H1 (cell line): ENCODE results near the gene CD276. TPM values are rescaled to one million over a fixed set of nuclear protein-coding genes. Genes with fewer than 3 reads are reported as not detected.

Experiments used
- CTCF ChIA-PET: fragments of 300-600 bp; sonication (Branson Sonifier 250); formaldehyde crosslinking; loops from one replicate; lab custom pipeline; 2021; ENCODE audit not compliant: partially characterized antibody; lab: Charles Lee
- POLR2A ChIA-PET: fragments of 300-600 bp; sonication (Branson Sonifier 250); formaldehyde crosslinking; loops from one replicate; lab custom pipeline; 2021; ENCODE audit warnings: inconsistent platforms; ENCODE audit not compliant: partially characterized antibody; lab: Charles Lee
- DNase-seq, 2 experiments: peaks; one replicate each; pipeline versions ENCODE4 v3.0.0 to v3.0.0-alpha.2; 2010 to 2022; ENCODE audit warnings: low spot score in 2 of 2, low read depth in 1 of 2, mixed read lengths in 1 of 2
- FAIRE-seq: peaks from 2 replicates; lab custom pipeline; 2011; peaks lifted over from hg19 to GRCh38; lab: Jason Lieb, UNC
- H2AFZ ChIP-seq: 2 replicates; pipeline ENCODE4 v1.8.1; 2012; ENCODE audit warnings: low read length, inconsistent platforms
- H2AK5ac ChIP-seq: 2 replicates; pipeline ENCODE4 v1.6.1; 2013; ENCODE audit warnings: low read depth, low read length
- H2BK120ac ChIP-seq: replicated peaks from 2 replicates; pipeline ENCODE3; 2013; ENCODE audit warnings: low read depth, low read length, inconsistent platforms
- H2BK12ac ChIP-seq: 2 replicates; pipeline ENCODE4 v1.6.1; 2013; ENCODE audit warnings: low read depth, low read length
- H2BK15ac ChIP-seq: 2 replicates; pipeline ENCODE4 v1.6.1; 2013; ENCODE audit warnings: low read length
- H2BK20ac ChIP-seq: 2 replicates; pipeline ENCODE4 v1.6.1; 2013; ENCODE audit warnings: low read length
- H2BK5ac ChIP-seq: 2 replicates; pipeline ENCODE4 v1.6.1; 2013; ENCODE audit warnings: low read depth, low read length
- H3K14ac ChIP-seq: 2 replicates; pipeline ENCODE4 v1.6.1; 2013; ENCODE audit warnings: inconsistent platforms; ENCODE audit not compliant: insufficient read length
- H3K18ac ChIP-seq: 2 replicates; pipeline ENCODE4 v1.6.1; 2013; ENCODE audit warnings: low read length; ENCODE audit errors: extremely low read depth
- H3K23ac ChIP-seq: 2 replicates; pipeline ENCODE4 v1.6.1; 2013; ENCODE audit warnings: inconsistent platforms; ENCODE audit not compliant: insufficient read length
- H3K23me2 ChIP-seq: 2 replicates; pipeline ENCODE4 v1.6.1; 2013; ENCODE audit warnings: low read depth, low read length
- H3K27ac ChIP-seq: 2 replicates; pipeline ENCODE4 v1.6.1; 2011; ENCODE audit warnings: low read depth, low read length, inconsistent platforms
- H3K27me3 ChIP-seq, 4 experiments: replicated peaks in 1 of 4; 1 replicate in 1 of 4; 2 replicates in 3 of 4; pipeline versions ENCODE4 v1.6.1 to v1.8.1; 2011 to 2013; ENCODE audit warnings: low read length in 3 of 4, mild to moderate bottlenecking in 3 of 4, inconsistent platforms in 2 of 4, mixed read lengths in 2 of 4, moderate library complexity in 1 of 4; ENCODE audit not compliant: control insufficient read depth in 3 of 4, insufficient read depth in 3 of 4; ENCODE audit errors: extremely low read depth in 1 of 4
- H3K36me3 ChIP-seq, 4 experiments: 2 replicates each; pipeline versions ENCODE4 v1.6.1 to v1.8.1; 2011 to 2013; ENCODE audit warnings: mild to moderate bottlenecking in 4 of 4, low read length in 3 of 4, moderate library complexity in 2 of 4, control low read depth in 1 of 4, inconsistent platforms in 1 of 4; ENCODE audit not compliant: insufficient read depth in 4 of 4, control insufficient read depth in 2 of 4
- H3K4ac ChIP-seq: replicated peaks from 2 replicates; pipeline ENCODE3; 2013; ENCODE audit warnings: low read length, low read depth, mixed read lengths, inconsistent platforms; ENCODE audit not compliant: insufficient read length
- H3K4me1 ChIP-seq, 4 experiments: replicated peaks in 1 of 4; 1 replicate in 1 of 4; 2 replicates in 3 of 4; pipeline versions ENCODE4 v1.6.1 to v1.8.1; 2011 to 2013; ENCODE audit warnings: low read length in 3 of 4, inconsistent platforms in 2 of 4, mixed read lengths in 1 of 4; ENCODE audit not compliant: insufficient read depth in 4 of 4, control insufficient read depth in 3 of 4
- H3K4me2 ChIP-seq, 2 experiments: 2 replicates each; pipeline versions ENCODE4 v1.6.1 to v1.8.1; 2011 to 2013; ENCODE audit warnings: low read depth in 2 of 2, low read length in 2 of 2, control low read depth in 1 of 2, inconsistent platforms in 1 of 2, mild to moderate bottlenecking in 1 of 2; ENCODE audit not compliant: insufficient read depth in 1 of 2
- H3K4me3 ChIP-seq, 4 experiments: fragments of 200-600, 300-600 bp in 1 of 4; sonication (generic), shearing (Covaris generic), sonication (Bioruptor Twin) in 1 of 4; 2 replicates each; pipeline versions ENCODE4 v1.5.1 to v1.8.1; 2011 to 2016; ENCODE audit warnings: low read length in 4 of 4, low read depth in 3 of 4, control low read depth in 2 of 4, inconsistent platforms in 2 of 4, mild to moderate bottlenecking in 2 of 4, mixed read lengths in 1 of 4, moderate library complexity in 1 of 4; ENCODE audit not compliant: insufficient read depth in 2 of 4; ENCODE audit errors: extremely low read depth in 1 of 4
- H3K56ac ChIP-seq: replicated peaks from 2 replicates; pipeline ENCODE3; 2013; ENCODE audit warnings: low read depth, mild to moderate bottlenecking, mixed read lengths, low read length, inconsistent platforms; ENCODE audit not compliant: insufficient read length
- H3K79me1 ChIP-seq: 2 replicates; pipeline ENCODE4 v1.6.1; 2013; ENCODE audit warnings: low read depth, low read length, control low read depth
- H3K79me2 ChIP-seq, 2 experiments: 2 replicates each; pipeline versions ENCODE4 v1.6.1 to v1.8.1; 2012 to 2013; ENCODE audit warnings: low read length in 2 of 2, mild to moderate bottlenecking in 2 of 2, inconsistent platforms in 1 of 2; ENCODE audit not compliant: insufficient read depth in 2 of 2, control insufficient read depth in 1 of 2
- H3K9ac ChIP-seq, 4 experiments: replicated peaks in 1 of 4; 1 replicate in 1 of 4; 2 replicates in 3 of 4; pipeline versions ENCODE4 v1.6.1 to v1.8.1; 2011 to 2013; ENCODE audit warnings: low read depth in 3 of 4, low read length in 3 of 4, control low read depth in 2 of 4, mild to moderate bottlenecking in 2 of 4, moderate library complexity in 2 of 4, inconsistent platforms in 1 of 4; ENCODE audit errors: extremely low read depth in 1 of 4
- H3K9me3 ChIP-seq, 2 experiments: 2 replicates each; pipeline versions ENCODE4 v1.6.1 to v1.8.1; 2012 to 2013; ENCODE audit warnings: mild to moderate bottlenecking in 2 of 2, moderate library complexity in 2 of 2, control low read depth in 1 of 2, inconsistent platforms in 1 of 2, low read depth in 1 of 2, low read length in 1 of 2, mixed read lengths in 1 of 2; ENCODE audit not compliant: insufficient read depth in 2 of 2
- H4K20me1 ChIP-seq, 2 experiments: replicated peaks in 1 of 2; 2 replicates each; pipeline versions ENCODE3 to v1.8.1; 2011 to 2013; ENCODE audit warnings: inconsistent platforms in 2 of 2, low read length in 2 of 2, mild to moderate bottlenecking in 1 of 2; ENCODE audit not compliant: insufficient read depth in 2 of 2, control insufficient read depth in 1 of 2
- H4K5ac ChIP-seq: 2 replicates; pipeline ENCODE4 v1.6.1; 2013; ENCODE audit warnings: low read length, low read depth, mixed read lengths, inconsistent platforms; ENCODE audit not compliant: insufficient read length
- H4K8ac ChIP-seq: 2 replicates; pipeline ENCODE4 v1.8.0; 2013; ENCODE audit warnings: mild to moderate bottlenecking, moderate library complexity, low read length, inconsistent platforms; ENCODE audit not compliant: insufficient read depth; ENCODE audit errors: extremely low read depth
- H4K91ac ChIP-seq: replicated peaks from 2 replicates; pipeline ENCODE3; 2013; ENCODE audit warnings: low read length, mixed read lengths, inconsistent platforms; ENCODE audit not compliant: insufficient read length
- BRCA1 ChIP-seq: IDR thresholded peaks from 2 replicates; pipeline ENCODE4 v1.6.1; 2012; ENCODE audit warnings: low read depth, low read length, improper control_type of control experiment
- CBX8 ChIP-seq: fragments of 300-800, 300-1000 bp; sonication (generic); IDR thresholded peaks from 2 replicates; pipeline ENCODE4 v1.7.1; 2016; ENCODE audit warnings: low read depth, low read length, borderline replicate concordance
- CTBP2 ChIP-seq: IDR thresholded peaks from 2 replicates; pipeline ENCODE4 v1.7.0; 2011; ENCODE audit warnings: borderline replicate concordance, mild to moderate bottlenecking, moderate library complexity, mixed read lengths, low read length; ENCODE audit not compliant: insufficient read depth, insufficient read length
- FOSL1 ChIP-seq: IDR thresholded peaks from 2 replicates; pipeline ENCODE4 v1.6.1; 2011; ENCODE audit warnings: mild to moderate bottlenecking, low read depth, low read length, moderate library complexity; ENCODE audit not compliant: insufficient read depth
- MAFK ChIP-seq: IDR thresholded peaks from 2 replicates; pipeline ENCODE4 v1.6.1; 2012; ENCODE audit warnings: low read depth, mild to moderate bottlenecking, improper control_type of control experiment, low read length
- PHF8 ChIP-seq: fragments of 200-600 bp; sonication (generic); conservative IDR thresholded peaks from 2 replicates; pipeline ENCODE4 v1.7.1; 2012; ENCODE audit warnings: low read depth, mild to moderate bottlenecking, inconsistent platforms, low read length, moderate library complexity
- SAP30 ChIP-seq: fragments of 300-600 bp; sonication (generic); IDR thresholded peaks from 2 replicates; pipeline ENCODE4 v1.7.1; 2012; ENCODE audit warnings: low read length, moderate library complexity, mild to moderate bottlenecking, inconsistent platforms; ENCODE audit not compliant: insufficient read depth, insufficient replicate concordance
- SIN3A ChIP-seq, 2 experiments: IDR thresholded peaks in 1 of 2; conservative IDR thresholded peaks in 1 of 2; 2 replicates each; pipeline ENCODE4 v1.6.1; 2011 to 2012; ENCODE audit warnings: low read length in 2 of 2, improper control_type of control experiment in 1 of 2, low read depth in 1 of 2, mild to moderate bottlenecking in 1 of 2
- SIRT6 ChIP-seq: IDR thresholded peaks from one replicate; pipeline ENCODE4 v1.7.1; 2012; ENCODE audit warnings: low read length, inconsistent platforms
- SP2 ChIP-seq: IDR thresholded peaks from 2 replicates; pipeline ENCODE4 v1.6.1; 2012; ENCODE audit warnings: mild to moderate bottlenecking, low read length, inconsistent platforms
- YY1 ChIP-seq: IDR thresholded peaks from 2 replicates; pipeline ENCODE4 v1.6.1; 2011; ENCODE audit warnings: low read depth, mild to moderate bottlenecking, low read length
- WGBS, 2 experiments: shearing (Covaris generic) in 1 of 2; methylation state at CpG; one replicate each; pipeline versions ENCODE4 v1.1.6 to v1.1.7; 2013 to 2015; ENCODE audit warnings: low lambda C conversion rate in 2 of 2, mixed read lengths in 2 of 2, inconsistent platforms in 1 of 2, low coverage in 1 of 2, missing lambda C conversion rate in 1 of 2; ENCODE audit not compliant: insufficient replicate concordance in 2 of 2, insufficient coverage in 1 of 2, insufficient read length in 1 of 2; ENCODE audit errors: extremely low coverage in 1 of 2, missing lambda C conversion rate in 1 of 2; 5-methylcytosine and 5-hydroxymethylcytosine counted together
- polyA plus RNA-seq, 7 experiments: library from polyadenylated mRNA; depleted of rRNA in 3 of 7; stranded (reverse) in 5 of 7; unstranded in 2 of 7; fragments of >200 nt in 5 of 7; fragments of 200-250 nt in 2 of 7; gene quantifications; 1 replicate in 5 of 7; 2 replicates in 1 of 7; 4 replicates in 1 of 7; pipeline versions ENCODE4 v1.2.1 to v1.2.3, GENCODE V29; 2011 to 2013; ENCODE audit warnings: missing spikeins in 2 of 7, mixed read lengths in 2 of 7
- total RNA-seq: library from RNA; stranded (reverse); fragmentation: NEBNext Ultra II Directional; extraction: Animal tissue kit (Norgen Biotek cat#: 25700); gene quantifications from 2 replicates; pipeline ENCODE4 v1.2.1, GENCODE V29; 2021
- TF ChIP-seq, protein P1 (sequence below): IDR thresholded peaks from 2 replicates; pipeline ENCODE4 v1.6.1; 2011; ENCODE audit warnings: low read depth, mild to moderate bottlenecking, low read length; ENCODE audit not compliant: insufficient read depth

CD276 gene
- total and polyA plus RNA-seq, 2 of the 8 experiments (the other 6 are each of a cell fraction or from before 2014, with no cell fraction given), result 156 to 158 TPM

DNA sequence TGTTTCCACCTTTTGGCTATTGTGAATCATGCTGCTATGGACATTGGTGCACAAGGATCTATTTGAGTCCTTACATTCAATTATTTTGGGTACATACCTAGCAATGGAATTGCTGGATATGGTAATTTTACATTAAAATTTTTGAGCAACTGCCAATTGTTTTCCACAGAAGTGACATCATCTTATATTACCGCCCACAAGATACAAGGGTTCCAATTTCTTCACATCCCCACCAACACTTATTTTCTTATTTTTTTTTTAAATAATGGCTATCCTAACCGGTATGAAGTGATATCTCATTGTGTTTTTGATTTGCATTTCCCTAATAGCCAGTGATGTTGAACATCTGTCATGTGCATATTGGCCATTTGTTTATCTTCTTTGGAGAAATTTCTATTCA lies 28.5 kb upstream of the CD276 start:
- Histone ChIP-seq H4K20me1 (no peaks in the 10 kb centered on the region), H3K4ac (no peak overlapping the region), H3K56ac (no peak overlapping the region), H3K4me2 (no peak overlapping the region), H2BK12ac (no peak overlapping the region), H3K14ac (no peak overlapping the region), H3K27me3 (0 out of 7 replicates have a peak, but pooled peaks cover 0 to 2% (median 0%) of the 10 kb centered on the region in 4 experiments), H3K18ac (no peak overlapping the region), H3K27ac (no peak overlapping the region), H2AK5ac (no peak overlapping the region), H3K36me3 (no peaks in the 10 kb centered on the region), H4K5ac (no peak overlapping the region), H3K9me3 (no peaks in the 10 kb centered on the region), H4K8ac (no peak overlapping the region), H2BK20ac (no peak overlapping the region), H3K23ac (no peak overlapping the region), H3K23me2 (no peaks in the 10 kb centered on the region), H2AFZ (no peak overlapping the region), H3K4me1 (no peaks in the 10 kb centered on the region), H4K91ac (no peak overlapping the region), H3K9ac (no peak overlapping the region), H3K4me3 (no peak overlapping the region), H2BK5ac (no peak overlapping the region), H3K79me1 (no peaks in the 10 kb centered on the region), H2BK15ac (no peak overlapping the region), H3K79me2 (no peaks in the 10 kb centered on the region), H2BK120ac (no peak overlapping the region)
- POLR2A ChIA-PET, result no interaction called here
- no peak for FAIRE-seq
- CTCF ChIA-PET, result interaction anchor here (0.6 to 2.3 kb wide), 2 partner anchors 19 to 95 kb away, joined by 3 to 5 read pairs; no protein-coding TSS in a partner anchor
- no peak for DNase-seq
- WGBS, 2 experiments, result 90% methylated on average over 2 of the region's 2 CpGs; no CpG with 5 or more reads in 1 of the 2 experiments
- TF ChIP-seq SIN3A (conservative IDR thresholded peaks at IDR 0.05 in 1 of 2, IDR thresholded peaks at IDR 0.05 in 1 of 2; ENCODE audit: low read depth in 1 of 2, low read length in 2 of 2) (no peak), SIRT6 (no peak), PHF8 (no peak), MAFK (no peak), BRCA1 (no peak), FOSL1 (no peak), SAP30 (no peak), CTBP2 (no peak), CBX8 (no peak), YY1 (no peak), SP2 (no peak)
- TF ChIP-seq, protein P1, sequence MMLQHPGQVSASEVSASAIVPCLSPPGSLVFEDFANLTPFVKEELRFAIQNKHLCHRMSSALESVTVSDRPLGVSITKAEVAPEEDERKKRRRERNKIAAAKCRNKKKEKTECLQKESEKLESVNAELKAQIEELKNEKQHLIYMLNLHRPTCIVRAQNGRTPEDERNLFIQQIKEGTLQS, result no peak
